PFSK-1 (cell line): ENCODE results near the gene POU2F2.

Experiments
- FOXP2 ChIP-seq: optimal IDR thresholded peaks from 2 replicates; pipeline ENCODE3; 2011; ENCODE audit warnings: borderline replicate concordance, control low read depth, inconsistent platforms; ENCODE audit not compliant: insufficient read depth; ENCODE audit errors: extremely low read length, extremely low read depth
- POLR2AphosphoS5 ChIP-seq: IDR thresholded peaks from 2 replicates; pipeline ENCODE4 v1.6.1; 2012; ENCODE audit warnings: low read depth, mild to moderate bottlenecking, control low read depth, low read length, moderate library complexity
- SIN3A ChIP-seq: IDR thresholded peaks from 2 replicates; pipeline ENCODE4 v1.6.1; 2012; ENCODE audit warnings: mild to moderate bottlenecking, low read length, moderate library complexity, borderline replicate concordance; ENCODE audit not compliant: insufficient read depth
- TAF1 ChIP-seq: IDR thresholded peaks from 2 replicates; pipeline ENCODE4 v1.6.1; 2012; ENCODE audit warnings: low read length, control low read depth, borderline replicate concordance; ENCODE audit not compliant: insufficient read depth
- TF ChIP-seq, protein P1 (sequence below), 2 experiments: IDR thresholded peaks; 2 replicates each; pipeline versions ENCODE4 v1.6.1 to v1.8.0; 2011 to 2012; ENCODE audit warnings: low read depth in 2 of 2, low read length in 2 of 2, control low read depth in 1 of 2, inconsistent platforms in 1 of 2, mild to moderate bottlenecking in 1 of 2, moderate library complexity in 1 of 2; ENCODE audit not compliant: insufficient read depth in 1 of 2

The POU2F2 gene

DNA sequence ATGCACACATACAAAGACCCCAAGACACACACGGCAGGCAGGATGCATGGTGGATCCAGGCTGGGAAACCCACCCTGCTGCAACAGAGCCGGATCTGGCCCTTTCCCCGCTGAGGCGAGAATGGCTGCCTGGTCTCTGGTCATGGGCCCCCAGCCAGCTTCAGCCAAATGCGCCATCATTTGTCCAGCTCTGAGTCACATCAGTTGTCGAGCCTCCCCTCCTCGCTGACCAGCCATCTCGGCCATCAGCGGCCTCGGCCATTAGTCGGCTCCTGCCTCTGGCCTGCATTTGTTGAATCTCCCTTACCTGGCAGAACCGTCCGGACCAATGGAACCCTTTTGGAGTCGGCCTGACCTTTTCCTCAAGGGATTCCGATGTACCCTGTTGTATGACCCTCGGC lies 38.5 kb upstream of the POU2F2 start:
- TF ChIP-seq, protein P1, sequence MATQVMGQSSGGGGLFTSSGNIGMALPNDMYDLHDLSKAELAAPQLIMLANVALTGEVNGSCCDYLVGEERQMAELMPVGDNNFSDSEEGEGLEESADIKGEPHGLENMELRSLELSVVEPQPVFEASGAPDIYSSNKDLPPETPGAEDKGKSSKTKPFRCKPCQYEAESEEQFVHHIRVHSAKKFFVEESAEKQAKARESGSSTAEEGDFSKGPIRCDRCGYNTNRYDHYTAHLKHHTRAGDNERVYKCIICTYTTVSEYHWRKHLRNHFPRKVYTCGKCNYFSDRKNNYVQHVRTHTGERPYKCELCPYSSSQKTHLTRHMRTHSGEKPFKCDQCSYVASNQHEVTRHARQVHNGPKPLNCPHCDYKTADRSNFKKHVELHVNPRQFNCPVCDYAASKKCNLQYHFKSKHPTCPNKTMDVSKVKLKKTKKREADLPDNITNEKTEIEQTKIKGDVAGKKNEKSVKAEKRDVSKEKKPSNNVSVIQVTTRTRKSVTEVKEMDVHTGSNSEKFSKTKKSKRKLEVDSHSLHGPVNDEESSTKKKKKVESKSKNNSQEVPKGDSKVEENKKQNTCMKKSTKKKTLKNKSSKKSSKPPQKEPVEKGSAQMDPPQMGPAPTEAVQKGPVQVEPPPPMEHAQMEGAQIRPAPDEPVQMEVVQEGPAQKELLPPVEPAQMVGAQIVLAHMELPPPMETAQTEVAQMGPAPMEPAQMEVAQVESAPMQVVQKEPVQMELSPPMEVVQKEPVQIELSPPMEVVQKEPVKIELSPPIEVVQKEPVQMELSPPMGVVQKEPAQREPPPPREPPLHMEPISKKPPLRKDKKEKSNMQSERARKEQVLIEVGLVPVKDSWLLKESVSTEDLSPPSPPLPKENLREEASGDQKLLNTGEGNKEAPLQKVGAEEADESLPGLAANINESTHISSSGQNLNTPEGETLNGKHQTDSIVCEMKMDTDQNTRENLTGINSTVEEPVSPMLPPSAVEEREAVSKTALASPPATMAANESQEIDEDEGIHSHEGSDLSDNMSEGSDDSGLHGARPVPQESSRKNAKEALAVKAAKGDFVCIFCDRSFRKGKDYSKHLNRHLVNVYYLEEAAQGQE (IDR thresholded peaks at IDR 0.05; ENCODE audit: insufficient read depth in 1 of 2, low read depth in 2 of 2, low read length in 2 of 2): no peak
- TF ChIP-seq FOXP2: no peak
- no peak for TF ChIP-seq TAF1
- no peak for TF ChIP-seq SIN3A
- no peak for TF ChIP-seq POLR2AphosphoS5

DNA sequence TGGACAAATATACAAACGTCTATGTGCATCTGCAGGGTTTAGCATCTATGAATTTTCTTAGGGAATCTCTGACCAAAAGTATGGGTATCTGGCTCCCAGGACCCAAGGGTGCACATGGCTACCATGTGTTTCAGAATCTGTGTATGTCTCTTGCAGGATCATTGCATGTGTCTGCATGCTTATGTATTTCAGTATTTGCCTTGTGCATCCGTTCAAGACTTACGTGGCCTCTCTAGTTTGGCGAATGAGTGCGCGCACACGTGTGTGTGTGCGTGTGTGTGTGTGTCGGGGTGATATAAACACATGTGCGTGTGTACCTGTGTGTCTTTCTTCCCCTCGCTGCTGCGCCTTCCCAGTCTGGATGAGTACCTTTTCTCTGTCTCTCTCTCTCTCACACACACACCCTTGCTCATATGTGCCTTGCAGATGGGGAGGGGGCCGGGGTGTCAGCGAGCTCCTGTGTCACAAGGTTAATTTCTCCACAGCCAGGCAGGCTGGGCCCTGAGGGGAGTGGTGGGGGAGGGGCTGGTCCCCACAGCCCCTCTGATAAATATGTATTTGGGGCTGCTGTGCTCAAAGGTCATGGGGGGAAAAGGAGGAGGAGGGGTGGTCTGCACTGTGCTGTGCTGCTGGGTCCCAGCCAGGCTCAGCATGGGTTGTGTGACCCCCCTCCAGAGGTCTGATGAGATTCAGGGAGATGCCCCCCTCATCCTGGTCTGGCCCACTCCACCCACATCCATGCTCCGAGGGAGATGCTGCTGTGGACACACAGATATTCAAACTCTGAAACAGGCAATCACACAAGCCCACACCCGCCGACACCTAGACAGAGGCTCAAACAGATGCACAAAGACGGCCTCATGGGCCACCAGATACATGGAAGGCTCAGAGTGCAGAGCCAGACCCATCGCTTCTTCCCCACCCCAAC lies 37.5 kb upstream of the POU2F2 start:
- TF ChIP-seq TAF1 (no peak), SIN3A (no peak), POLR2AphosphoS5 (no peak), FOXP2 (no peak)
- TF ChIP-seq, protein P1 (IDR thresholded peaks at IDR 0.05; ENCODE audit: insufficient read depth in 1 of 2, low read depth in 2 of 2, low read length in 2 of 2): no peak

DNA sequence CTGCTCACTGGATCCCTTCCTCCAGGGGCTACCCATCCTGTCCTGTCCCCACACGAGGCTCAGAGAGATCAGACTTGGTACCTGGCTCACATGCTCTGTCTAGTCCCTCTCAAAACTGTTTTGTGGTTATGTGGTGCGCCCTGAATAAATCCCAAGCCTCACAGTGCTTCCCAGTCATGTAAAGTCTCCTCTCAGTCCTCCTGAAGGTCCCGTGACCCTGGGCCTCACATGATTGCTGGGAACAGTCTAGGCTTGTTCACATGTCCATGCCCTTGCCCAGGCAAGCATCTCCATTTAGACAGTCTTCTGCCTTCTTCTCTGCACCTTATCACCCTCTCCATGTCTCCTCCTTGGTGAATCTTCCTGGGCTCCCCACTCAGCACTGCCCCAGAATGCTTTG lies 36.0 kb upstream of the POU2F2 start:
- TF ChIP-seq POLR2AphosphoS5 (no peak), TAF1 (no peak), SIN3A (no peak), FOXP2 (no peak)
- TF ChIP-seq, protein P1 (IDR thresholded peaks at IDR 0.05; ENCODE audit: insufficient read depth in 1 of 2, low read depth in 2 of 2, low read length in 2 of 2): no peak

DNA sequence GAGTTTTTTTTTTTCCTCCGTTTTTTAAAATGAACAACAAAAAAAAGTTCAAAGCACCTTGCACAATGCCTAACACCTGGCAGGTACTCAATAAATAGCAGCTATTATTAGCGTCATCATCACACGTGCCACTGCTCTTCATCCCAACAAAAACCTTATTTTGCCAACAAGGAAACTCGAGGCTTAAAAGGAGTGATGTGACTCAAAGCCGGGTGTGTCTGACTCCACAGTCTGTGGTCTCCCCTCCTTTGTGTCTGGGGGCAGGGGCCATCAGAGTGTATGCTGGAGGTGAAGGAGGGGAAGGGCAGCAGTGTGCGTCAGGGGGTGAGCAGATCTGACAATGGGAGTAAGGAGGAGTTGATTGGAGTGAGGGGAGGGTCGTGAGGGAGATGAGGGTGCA lies 34.1 kb upstream of the POU2F2 start:
- TF ChIP-seq, protein P1 (IDR thresholded peaks at IDR 0.05; ENCODE audit: insufficient read depth in 1 of 2, low read depth in 2 of 2, low read length in 2 of 2): no peak
- TF ChIP-seq POLR2AphosphoS5: no peak
- no peak for TF ChIP-seq SIN3A
- TF ChIP-seq FOXP2: no peak
- TF ChIP-seq TAF1: no peak

DNA sequence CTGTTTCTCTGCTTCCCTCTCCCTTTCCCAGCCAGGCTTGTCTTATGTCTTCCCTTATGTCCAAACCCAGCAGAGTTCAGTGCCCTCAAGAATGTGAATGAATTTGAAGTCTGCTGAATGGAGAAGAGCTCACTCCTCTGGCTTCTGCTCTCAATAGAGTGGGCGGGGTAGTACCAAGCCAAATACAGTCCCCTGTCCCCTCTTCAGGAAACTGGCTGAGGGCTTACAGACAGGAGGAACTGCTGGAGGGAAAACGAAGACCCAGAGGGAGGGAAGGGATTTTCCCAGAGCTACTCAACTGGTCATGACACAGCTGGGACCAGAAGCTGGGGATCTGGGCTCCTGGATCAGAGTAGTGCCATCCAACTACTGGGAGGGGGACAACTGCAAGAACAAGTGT lies 32.9 kb upstream of the POU2F2 start:
- TF ChIP-seq, protein P1 (IDR thresholded peaks at IDR 0.05; ENCODE audit: insufficient read depth in 1 of 2, low read depth in 2 of 2, low read length in 2 of 2): no peak
- TF ChIP-seq SIN3A: no peak
- no peak for TF ChIP-seq FOXP2
- TF ChIP-seq POLR2AphosphoS5: no peak
- TF ChIP-seq TAF1: no peak
